Stimulated activated CD4-positive, alpha-beta T cell treated with anti-CD3 and anti-CD28 coated beads, Interleukin-1b, Interleukin-23, amount 100 ng/mL, for 48 hours (primary cell): ENCODE measurements around the gene MYO16.

Source experiments
- DNase-seq: peaks from one replicate; pipeline ENCODE4 v3.0.0-alpha.2; 2020

Gene MYO16

DNA sequence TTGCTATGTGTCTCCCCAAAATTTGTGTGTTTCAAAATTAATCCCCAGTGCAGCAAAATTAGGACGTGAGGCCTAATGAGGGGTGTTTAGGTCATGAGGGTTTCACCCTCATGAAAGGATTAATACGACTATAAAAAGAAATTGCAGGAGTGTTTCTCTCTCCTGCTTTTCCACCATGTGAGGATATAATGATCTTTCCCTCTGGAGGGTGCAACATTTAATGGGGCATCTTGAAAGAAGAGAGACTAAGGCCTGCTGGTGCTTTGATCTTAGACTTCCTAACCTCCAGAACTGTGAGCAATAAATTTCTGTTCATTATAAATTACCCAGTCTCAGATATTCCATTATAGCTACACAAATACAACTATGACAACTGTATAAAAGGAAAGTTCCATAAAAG, 183.2 kb downstream of the MYO16 start:
- DNase-seq: no peak

DNA sequence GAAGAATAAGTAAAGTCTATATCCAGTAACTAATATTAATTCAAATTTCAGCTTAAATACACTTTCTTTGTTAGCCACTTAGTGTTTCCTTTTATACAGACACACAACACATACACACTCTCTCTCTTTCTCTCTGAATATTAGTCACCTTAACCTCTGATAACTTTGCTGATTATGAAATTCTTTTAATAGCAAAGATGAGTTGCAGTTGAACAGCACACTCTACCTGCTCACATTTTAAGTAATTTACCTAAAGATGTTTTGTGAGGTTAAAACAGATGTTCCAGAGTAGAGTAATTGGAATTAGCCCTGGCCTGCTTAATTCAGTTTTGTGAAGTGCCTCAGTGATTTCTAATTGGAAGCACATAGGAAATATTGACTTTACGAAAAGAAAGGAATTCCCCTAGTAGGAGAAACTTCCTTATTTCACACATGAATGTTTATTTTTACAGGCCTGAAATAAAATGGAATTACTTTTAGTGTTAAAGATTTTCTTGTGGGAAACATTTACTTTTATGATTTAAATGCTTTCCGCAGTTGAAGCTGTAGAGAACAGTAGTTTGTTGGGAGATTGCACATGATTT, 184.3 kb downstream of the MYO16 start:
- DNase-seq: no peak

DNA sequence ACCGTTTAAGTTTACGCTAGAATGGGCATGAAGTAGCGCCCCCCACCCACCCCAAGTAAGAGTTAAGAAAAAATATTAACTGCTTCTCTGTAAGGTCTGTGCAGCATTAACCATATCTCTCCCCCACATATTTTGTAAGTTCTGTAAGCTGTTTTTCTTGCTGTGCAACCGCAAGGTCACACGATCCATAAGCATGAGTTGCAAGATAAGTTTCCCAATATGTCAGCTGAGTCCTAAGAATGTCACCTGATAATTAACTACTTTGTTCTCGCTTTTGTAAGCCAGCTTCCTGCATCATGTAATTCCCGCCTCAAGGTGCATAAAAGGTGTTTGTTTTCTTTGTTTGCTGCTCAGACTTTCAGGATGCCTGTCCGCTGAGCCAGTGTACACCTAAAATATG, 187.0 kb downstream of the MYO16 start:
- no peak for DNase-seq

DNA sequence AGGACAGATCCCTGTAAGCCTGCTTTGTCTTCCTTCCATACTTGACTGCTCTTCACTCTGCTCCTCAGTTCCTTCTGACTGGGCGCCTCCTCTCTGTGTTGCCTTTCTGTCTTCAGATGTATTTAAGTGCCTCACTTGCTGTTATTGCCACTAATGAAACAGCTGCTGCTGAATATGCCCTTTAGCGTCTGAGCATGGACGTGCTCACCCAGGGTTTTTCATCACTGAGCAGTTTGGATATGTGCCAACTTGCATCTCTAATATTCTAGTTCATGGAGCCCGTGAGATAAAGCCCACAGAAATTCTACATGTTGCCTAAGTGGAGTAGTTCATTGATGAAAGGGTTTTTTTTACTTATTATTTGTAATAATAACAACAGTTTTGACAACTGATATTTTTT, 198.2 kb downstream of the MYO16 start:
- DNase-seq: no peak

DNA sequence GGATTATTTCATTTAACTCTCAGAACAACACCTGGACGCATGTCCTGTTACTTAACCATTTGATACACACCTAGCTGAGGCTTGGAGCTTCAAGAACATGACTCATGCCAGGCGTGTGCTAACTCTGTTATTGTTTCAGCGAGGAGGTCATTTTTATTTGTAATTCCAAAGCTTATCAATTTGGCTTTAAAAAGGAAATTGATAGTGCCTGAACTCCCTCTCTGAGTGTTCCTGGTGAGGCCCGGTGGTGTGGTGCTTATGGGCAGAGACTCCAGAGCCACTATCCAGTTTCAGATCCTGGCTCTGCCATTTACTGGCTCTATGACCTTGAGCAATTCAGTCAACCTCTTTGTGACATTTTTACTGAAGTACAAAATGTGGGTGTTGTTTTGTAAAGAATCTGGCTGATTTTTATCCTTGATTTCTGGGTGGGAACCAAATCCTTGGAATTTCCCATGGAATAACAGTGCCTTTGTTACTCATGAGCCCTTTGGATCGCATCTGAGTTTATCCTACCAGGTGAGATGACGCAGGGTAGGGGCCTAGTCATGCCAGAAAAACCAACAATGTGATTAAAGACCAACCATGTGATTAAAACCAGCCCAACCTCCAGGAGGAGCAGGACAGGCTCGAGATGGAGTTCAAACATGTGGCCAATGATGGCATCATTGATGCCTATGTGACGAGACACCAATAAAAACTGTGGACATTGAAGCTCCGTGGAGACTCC, 198.8 kb downstream of the MYO16 start:
- DNase-seq: no peak

- DNase-seq: no peak
Observed at GRCh38 chr13:108830916-108831315, 201.5 kb downstream of the MYO16 start.

DNA sequence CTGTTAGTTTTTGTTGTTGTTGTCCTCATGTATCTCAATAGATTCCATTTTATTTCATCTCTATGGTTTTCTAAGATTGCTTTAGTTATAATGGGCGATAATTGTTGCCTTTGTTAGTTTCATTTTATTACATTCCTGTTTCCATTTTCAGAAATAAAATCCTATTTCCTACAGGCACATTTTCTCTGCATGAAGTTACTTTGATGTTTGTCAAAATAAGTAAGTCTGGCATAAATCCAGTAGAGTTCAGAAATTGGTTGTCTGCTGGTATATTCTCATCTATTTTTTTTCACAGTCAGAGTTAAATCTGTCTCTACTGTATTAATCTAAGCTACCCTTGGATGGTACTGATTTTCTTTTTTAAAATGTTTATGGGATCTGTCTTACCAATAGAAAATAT, 204.1 kb downstream of the MYO16 start:
- DNase-seq: no peak

DNA sequence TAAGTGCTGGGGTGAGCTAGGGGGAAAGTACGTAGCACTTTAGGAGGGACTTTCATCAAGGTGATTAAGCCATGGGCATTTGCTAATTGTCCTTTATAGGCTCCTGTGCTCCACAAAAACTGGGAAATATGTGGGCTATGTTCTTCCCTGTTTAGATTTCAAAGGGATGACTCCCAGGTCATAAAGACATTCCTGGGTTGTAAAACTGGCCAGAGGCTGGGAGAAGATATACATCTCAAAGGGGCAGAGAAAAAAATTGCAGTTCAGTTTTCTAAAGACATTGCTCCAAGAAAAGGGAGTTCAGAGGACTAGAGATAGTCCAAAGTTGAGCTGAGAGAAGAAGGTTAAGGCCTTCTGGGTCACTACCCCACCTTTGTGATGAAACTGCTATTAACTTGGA, 204.8 kb downstream of the MYO16 start:
- DNase-seq: no peak

DNA sequence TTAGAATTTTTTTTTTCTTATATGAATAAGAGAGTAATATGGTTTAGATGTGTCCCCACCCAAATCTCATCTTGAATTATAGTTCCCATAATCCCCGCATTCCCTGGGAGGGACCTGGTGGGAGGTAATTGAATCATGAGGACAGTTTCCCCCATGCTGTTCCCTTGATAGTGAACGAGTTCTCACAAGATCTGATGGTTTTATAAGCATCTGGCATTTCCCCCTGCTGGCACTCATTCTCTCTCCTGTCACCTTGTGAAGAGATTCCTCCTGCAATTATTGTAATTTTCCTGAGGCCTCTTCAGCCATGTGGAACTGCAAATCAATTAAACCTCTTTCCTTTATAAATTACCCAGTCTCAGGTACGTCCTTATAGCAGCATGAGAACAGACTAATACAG, 205.7 kb downstream of the MYO16 start:
- DNase-seq: no peak

- DNase-seq: no peak
Observed at GRCh38 chr13:108850691-108851090, 221.3 kb downstream of the MYO16 start.

GRCh38 chr13:108851660-108852059, 222.2 kb downstream of the MYO16 start:
- DNase-seq: no peak

GRCh38 chr13:108853031-108853430, 223.6 kb downstream of the MYO16 start:
- DNase-seq: no peak

- DNase-seq: no peak
Observed at GRCh38 chr13:108855737-108856387, 226.5 kb downstream of the MYO16 start.

DNA sequence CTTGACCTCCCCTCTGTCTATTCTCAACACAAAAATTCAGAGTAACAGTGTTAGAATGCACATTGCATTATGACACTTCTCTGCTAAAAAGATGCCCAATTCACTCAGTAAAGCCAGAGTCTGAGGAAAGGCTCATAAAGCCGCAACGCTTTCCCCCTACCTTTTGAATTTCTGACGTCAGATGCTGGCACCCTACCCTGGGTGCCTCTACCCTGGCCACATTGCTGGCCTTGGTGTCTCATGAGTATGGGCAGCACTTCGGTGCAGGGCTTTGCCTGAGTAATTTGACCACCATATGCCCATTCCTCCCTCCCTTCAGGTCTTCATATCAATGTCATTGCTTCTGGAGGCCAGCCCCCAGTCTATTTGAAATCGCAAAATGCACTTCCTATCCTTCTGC, 229.3 kb downstream of the MYO16 start:
- DNase-seq: no peak

DNA sequence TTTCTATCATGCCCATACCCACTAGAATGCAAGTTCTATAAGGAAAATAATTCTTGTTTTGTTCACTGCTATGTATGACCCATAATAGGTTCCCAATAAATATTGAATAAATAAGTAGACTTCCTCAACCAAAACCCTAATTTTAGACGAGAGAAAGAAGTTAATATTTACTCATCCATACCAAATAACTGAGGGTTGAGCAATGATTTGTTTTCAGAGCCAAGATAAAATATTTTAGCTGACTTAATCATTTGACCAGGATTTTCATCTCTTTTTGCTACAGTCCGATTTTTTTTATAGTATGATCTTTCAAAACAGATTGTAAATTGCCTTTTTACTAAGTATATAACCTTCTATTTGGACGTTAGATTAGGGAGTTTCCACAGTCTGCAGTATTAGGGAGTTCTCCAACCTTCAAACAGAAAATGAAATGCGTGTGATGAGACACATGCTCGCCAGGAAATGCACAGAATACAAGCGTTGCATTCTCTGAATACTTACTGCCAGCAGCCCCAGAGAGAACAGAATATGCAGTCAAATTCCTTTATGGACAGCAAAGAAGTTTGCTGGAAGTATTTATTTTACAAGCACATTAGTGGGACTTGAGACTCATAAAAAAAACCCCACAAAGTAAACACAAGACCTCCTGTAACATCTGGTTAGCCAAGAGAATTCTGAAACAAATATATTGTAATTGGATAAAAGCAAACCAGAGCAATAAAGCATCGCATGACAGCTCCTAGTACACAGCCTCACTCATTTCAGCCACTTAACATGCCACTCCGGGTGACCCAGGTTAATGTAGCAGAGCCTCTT, 230.0 kb downstream of the MYO16 start:
- no peak for DNase-seq

DNA sequence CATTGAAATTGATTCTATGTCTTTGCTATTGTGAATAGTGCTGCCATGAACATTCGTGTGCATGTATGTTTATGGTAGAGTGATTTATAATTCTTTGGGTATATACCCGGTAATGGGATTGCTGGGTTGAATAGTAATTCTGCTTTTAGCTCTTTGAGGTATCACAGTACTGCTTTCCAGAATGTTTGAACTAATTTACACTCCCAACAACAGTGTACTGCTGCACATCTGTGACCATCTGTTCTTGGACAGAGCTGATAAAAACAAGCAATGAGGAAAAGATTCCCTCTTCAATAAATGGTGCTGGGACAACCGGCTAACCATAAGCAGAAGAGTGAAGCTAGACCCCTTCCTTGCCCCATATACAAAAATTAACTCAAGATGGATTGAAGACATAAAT, 231.0 kb downstream of the MYO16 start:
- no peak for DNase-seq

GRCh38 chr13:108877300-108877699, 247.9 kb downstream of the MYO16 start:
- no peak for DNase-seq

GRCh38 chr13:108878732-108879131, 249.3 kb downstream of the MYO16 start:
- no peak for DNase-seq

- no peak for DNase-seq
Observed at GRCh38 chr13:108889324-108889984, 260.0 kb downstream of the MYO16 start.

- no peak for DNase-seq
Observed at GRCh38 chr13:108895220-108895704, 265.9 kb downstream of the MYO16 start.

- peak; percentile 25 for DNase-seq
Observed at GRCh38 chr13:108897955-108898354, 268.5 kb downstream of the MYO16 start.

DNA sequence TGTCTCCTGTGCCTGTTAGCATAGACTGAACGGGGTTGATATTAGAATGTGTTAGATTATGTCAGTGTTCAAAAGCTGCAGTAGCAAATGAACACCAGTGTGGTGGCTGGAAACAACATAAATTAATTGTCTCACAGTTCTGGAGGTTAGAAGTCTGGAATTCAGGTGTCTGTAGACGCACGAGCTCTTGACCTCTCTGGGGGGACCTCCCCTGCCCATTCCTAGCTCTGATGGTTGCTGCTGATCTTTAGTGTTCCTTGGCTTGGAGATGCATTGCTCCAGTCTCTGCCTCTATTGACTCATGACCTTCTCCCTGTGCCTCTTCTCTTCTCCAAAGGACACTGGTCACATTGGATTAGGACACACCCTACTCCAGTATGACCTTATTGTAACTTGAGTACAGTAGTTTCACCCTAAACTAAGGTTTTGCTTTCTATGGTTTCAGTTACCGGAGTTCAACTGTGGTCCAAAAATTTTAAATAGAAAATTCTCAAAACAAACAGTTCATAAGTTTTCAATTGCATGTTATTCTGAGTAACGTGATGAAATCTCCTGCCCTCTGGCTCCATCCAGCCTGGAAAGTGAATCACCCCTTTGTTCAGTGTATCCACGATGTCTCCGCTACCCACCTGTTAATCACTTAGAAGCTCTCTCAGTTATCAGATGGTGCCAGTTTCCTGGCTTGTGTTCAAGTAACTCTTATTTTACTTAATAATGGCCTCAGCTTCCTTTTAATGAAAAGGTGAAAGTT, 273.2 kb downstream of the MYO16 start:
- no peak for DNase-seq
